ENCODE data around the gene GUK1. TPM values are rescaled to one million over a fixed set of nuclear protein-coding genes. Genes with fewer than 3 reads are reported as not detected.

Gene GUK1
- total RNA-seq, 1 donor from 2014 or later: 136 TPM

DNA sequence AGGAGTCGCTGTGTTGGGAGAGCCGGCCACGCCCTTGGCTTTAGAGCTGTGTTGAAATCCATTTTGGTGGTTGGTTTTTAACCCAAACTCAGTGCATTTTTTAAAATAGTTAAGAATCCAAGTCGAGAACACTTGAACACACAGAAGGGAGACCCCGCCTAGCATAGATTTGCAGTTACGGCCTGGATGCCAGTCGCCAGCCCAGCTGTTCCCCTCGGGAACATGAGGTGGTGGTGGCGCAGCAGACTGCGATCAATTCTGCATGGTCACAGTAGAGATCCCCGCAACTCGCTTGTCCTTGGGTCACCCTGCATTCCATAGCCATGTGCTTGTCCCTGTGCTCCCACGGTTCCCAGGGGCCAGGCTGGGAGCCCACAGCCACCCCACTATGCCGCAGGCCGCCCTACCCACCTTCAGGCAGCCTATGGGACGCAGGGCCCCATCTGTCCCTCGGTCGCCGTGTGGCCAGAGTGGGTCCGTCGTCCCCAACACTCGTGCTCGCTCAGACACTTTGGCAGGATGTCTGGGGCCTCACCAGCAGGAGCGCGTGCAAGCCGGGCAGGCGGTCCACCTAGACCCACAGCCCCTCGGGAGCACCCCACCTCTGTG, 41.7 kb upstream of the GUK1 start:
- Mint-ChIP-seq H3K9me3 (peaks cover 18% of the 10 kb centered on the region), H3K27ac (no peak overlapping the region), H3K27me3 (ENCODE audit: low read depth) (no peaks in the 10 kb centered on the region), H3K4me1 (peaks cover 9% of the 10 kb centered on the region), H3K36me3 (peaks cover 38% of the 10 kb centered on the region), H3K4me3 (no peak overlapping the region)
- TF ChIP-seq, protein P1, sequence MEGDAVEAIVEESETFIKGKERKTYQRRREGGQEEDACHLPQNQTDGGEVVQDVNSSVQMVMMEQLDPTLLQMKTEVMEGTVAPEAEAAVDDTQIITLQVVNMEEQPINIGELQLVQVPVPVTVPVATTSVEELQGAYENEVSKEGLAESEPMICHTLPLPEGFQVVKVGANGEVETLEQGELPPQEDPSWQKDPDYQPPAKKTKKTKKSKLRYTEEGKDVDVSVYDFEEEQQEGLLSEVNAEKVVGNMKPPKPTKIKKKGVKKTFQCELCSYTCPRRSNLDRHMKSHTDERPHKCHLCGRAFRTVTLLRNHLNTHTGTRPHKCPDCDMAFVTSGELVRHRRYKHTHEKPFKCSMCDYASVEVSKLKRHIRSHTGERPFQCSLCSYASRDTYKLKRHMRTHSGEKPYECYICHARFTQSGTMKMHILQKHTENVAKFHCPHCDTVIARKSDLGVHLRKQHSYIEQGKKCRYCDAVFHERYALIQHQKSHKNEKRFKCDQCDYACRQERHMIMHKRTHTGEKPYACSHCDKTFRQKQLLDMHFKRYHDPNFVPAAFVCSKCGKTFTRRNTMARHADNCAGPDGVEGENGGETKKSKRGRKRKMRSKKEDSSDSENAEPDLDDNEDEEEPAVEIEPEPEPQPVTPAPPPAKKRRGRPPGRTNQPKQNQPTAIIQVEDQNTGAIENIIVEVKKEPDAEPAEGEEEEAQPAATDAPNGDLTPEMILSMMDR (IDR thresholded peaks at IDR 0.05; ENCODE audit: unreplicated experiment): no peak
- peak in 1 of 2 experiments; percentile 31 for DNase-seq (ENCODE audit: low spot score in 2 of 2, unreplicated experiment in 2 of 2)

DNA sequence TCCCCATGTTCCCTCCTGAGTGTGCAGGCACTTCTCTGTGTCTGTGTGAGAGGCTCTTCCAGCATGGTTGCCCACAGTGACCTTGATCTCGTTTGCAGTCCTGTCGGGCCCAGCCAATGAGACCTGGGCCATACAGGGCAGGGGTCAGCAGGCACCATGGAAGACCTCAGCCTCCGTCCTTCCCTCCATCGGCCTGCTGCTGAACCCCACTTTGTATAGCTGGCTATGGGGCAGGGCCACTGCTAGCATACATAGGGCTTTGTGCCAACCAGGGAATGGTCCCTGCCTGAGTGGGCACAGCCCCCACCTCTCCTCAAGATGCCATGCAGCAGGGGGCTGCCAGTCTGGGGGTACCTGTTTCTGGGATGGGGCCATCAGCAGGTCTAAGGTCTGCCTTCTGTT, 40.7 kb upstream of the GUK1 start:
- no peaks in the 10 kb centered on the region for H3K27me3 Mint-ChIP-seq (ENCODE audit: low read depth)

DNA sequence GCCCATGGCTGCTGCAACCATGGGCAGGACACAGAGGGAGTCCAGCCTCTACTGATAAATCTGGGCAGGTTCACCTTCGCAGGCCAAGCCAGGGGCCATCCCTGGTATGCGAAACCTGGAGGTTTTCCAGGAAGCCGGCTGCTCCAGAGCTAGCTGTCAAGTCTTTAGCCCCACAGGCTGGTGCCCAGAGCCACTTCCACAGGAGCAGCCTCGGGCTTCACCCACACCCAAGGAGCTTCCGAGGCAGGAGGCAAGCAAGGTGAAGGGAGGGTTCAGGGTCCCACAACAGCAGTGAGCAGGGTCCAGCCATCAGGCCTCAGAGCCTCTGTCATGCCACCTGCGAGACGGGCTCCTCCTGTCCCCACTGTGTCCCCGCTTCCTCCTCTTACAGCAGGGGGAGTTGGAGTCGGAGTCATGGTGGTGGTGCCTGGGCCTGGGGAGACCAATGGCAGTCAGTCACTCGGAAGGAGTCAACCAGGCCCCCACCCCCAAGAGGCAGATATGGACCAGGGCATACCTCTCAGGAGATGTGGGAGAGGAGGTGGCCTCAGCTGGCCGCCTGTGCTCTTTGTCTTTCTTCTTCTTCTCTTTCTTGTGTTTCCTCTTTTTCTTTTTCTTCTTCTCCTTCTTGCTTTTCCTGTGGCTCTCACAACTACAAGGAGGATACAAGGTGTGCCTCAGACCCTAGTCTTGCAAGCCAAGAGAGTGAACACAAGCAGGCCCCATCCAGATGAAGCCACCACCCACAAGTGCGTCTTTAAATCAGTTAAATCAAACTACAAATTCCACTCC, 39.1 kb upstream of the GUK1 start:
- H3K4me1 Mint-ChIP-seq: peaks cover 15% of the 10 kb centered on the region
- TF ChIP-seq, protein P1 (IDR thresholded peaks at IDR 0.05; ENCODE audit: unreplicated experiment): no peak
- H3K36me3 Mint-ChIP-seq: peaks cover 18% of the 10 kb centered on the region
- H3K27ac Mint-ChIP-seq: peak overlapping the region; percentile 58
- H3K4me3 Mint-ChIP-seq: peak overlapping the region; percentile 59
- H3K27me3 Mint-ChIP-seq (ENCODE audit: low read depth): no peaks in the 10 kb centered on the region
- no peak for DNase-seq (ENCODE audit: low spot score in 2 of 2, unreplicated experiment in 2 of 2)
- no peaks in the 10 kb centered on the region for H3K9me3 Mint-ChIP-seq

More for the DNA sequence above, 40.7 kb upstream of the GUK1 start:
- H3K4me1 Mint-ChIP-seq: peaks cover 12% of the 10 kb centered on the region
- no peak overlapping the region for H3K4me3 Mint-ChIP-seq
- TF ChIP-seq, protein P1 (IDR thresholded peaks at IDR 0.05; ENCODE audit: unreplicated experiment): no peak
- peaks cover 33% of the 10 kb centered on the region for H3K36me3 Mint-ChIP-seq
- H3K9me3 Mint-ChIP-seq: peaks cover 15% of the 10 kb centered on the region
- peak in 1 of 2 experiments; percentile 33 for DNase-seq (ENCODE audit: low spot score in 2 of 2, unreplicated experiment in 2 of 2)
- no peak overlapping the region for H3K27ac Mint-ChIP-seq

DNA sequence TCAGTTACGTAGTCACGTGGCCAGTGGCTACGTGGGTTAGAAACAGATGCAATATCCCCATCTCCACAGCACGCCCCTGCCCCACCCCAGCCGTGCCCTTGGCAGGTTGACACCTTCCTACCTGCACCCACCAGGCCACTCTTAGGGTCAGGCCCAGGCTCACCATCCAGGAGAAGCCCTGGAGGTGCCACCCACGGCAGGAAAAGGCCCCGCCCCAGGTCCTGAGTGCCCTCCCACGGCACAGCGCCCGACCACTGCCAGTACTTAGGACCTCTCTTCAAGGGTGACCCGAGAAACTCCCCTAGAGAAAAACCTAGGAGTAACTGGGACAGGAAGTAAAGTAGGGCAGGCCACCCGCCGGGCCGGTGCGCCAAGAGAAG, 38.5 kb upstream of the GUK1 start:
- Mint-ChIP-seq H3K36me3 (peaks cover 17% of the 10 kb centered on the region), H3K27ac (no peak overlapping the region), H3K27me3 (ENCODE audit: low read depth) (no peaks in the 10 kb centered on the region), H3K4me3 (peak overlapping the region; percentile 59), H3K4me1 (peaks cover 15% of the 10 kb centered on the region), H3K9me3 (no peaks in the 10 kb centered on the region)
- no peak for DNase-seq (ENCODE audit: low spot score in 2 of 2, unreplicated experiment in 2 of 2)
- TF ChIP-seq, protein P1 (IDR thresholded peaks at IDR 0.05; ENCODE audit: unreplicated experiment): no peak

DNA sequence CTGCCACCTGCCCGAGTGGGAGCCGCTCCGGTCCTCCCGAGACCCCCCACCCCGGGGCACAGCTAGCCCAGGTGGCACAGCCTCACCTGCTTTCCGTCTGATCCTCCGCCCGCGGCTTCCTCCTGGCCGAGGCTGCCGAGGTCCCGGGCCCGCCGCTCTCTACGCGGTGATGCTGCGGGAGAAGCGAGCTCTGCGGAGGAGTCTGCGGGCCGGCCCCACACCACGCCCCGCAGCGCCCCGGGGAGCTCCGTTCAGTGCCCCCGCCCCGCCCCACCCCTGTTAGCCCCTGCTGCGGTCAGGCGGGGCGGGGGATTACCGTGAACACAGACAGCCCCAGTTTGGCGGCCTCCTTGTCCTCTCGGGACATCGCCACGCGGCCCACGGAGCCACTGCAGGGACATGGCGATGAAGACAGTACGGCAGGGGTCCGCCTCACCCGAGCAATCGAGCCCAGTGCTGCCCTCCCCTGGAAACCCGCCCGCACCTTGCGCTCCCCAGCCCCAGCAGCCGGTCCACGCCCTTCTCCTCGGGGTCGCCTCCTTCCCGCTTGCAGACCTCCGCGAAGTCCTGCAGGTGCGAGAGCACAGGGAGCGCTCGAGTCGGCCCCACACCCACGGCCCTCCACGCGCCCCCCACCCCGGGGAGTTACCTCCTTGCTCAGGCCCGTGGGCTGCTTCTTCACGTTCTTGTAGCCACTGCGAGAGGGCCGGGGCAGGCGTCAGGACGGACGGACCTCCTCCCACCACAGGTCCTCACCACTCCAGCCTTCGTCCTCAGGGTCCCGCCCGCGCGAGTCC, 37.9 kb upstream of the GUK1 start:
- no peaks in the 10 kb centered on the region for H3K27me3 Mint-ChIP-seq (ENCODE audit: low read depth)
- H3K9me3 Mint-ChIP-seq: no peaks in the 10 kb centered on the region
- peak overlapping the region; percentile 43 for H3K27ac Mint-ChIP-seq
- peaks cover 17% of the 10 kb centered on the region for H3K36me3 Mint-ChIP-seq
- H3K4me1 Mint-ChIP-seq: peaks cover 15% of the 10 kb centered on the region
- TF ChIP-seq, protein P1 (IDR thresholded peaks at IDR 0.05; ENCODE audit: unreplicated experiment): no peak
- DNase-seq (ENCODE audit: low spot score in 2 of 2, unreplicated experiment in 2 of 2): peak in 1 of 2 experiments; percentile 63
- H3K4me3 Mint-ChIP-seq: peak overlapping the region; percentile 68
